Loucy (cell line): Measurements from ENCODE around the gene MGA.

ENCODE experiments used
- H2AFZ ChIP-seq: fragments of 200-600 bp; sonication (generic); 2 replicates; pipeline ENCODE4 v1.6.0; 2016; ENCODE audit warnings: antibody characterized with exemption, mild to moderate bottlenecking, low read length, moderate library complexity
- H3F3A ChIP-seq: fragments of 200-600 bp; 2 replicates; pipeline ENCODE4 v1.6.0; 2016; ENCODE audit warnings: antibody characterized with exemption, low read depth, mild to moderate bottlenecking
- H3K27me3 ChIP-seq: fragments of 200-600 bp; sonication (generic); 2 replicates; pipeline ENCODE4 v1.6.1; 2014; ENCODE audit warnings: low read length, mild to moderate bottlenecking; ENCODE audit not compliant: insufficient read depth, poor library complexity, severe bottlenecking
- H3K36me3 ChIP-seq: fragments of 200-600 bp; sonication (generic); 2 replicates; pipeline ENCODE4 v1.6.1; 2016; ENCODE audit warnings: low read length; ENCODE audit not compliant: insufficient read depth
- H3K4me1 ChIP-seq: fragments of 200-600 bp; sonication (generic); 2 replicates; pipeline ENCODE4 v1.5.1; 2014; ENCODE audit warnings: low read length, mild to moderate bottlenecking; ENCODE audit not compliant: insufficient read depth, poor library complexity, severe bottlenecking
- H3K4me2 ChIP-seq: fragments of 200-600 bp; sonication (generic); 2 replicates; pipeline ENCODE4 v1.6.0; 2014; ENCODE audit warnings: antibody characterized with exemption, low read length, low read depth, mild to moderate bottlenecking; ENCODE audit not compliant: poor library complexity, severe bottlenecking
- H3K4me3 ChIP-seq: fragments of 200-600 bp; sonication (generic); 2 replicates; pipeline ENCODE4 v1.5.1; 2014; ENCODE audit warnings: low read length, mild to moderate bottlenecking, mixed read lengths; ENCODE audit not compliant: poor library complexity, severe bottlenecking
- H3K79me2 ChIP-seq: fragments of 200-600 bp; sonication (generic); 2 replicates; pipeline ENCODE4 v1.6.1; 2014; ENCODE audit warnings: low read length; ENCODE audit not compliant: insufficient read depth
- H3K9ac ChIP-seq: fragments of 200-600 bp; sonication (generic); 2 replicates; pipeline ENCODE4 v1.6.0; 2014; ENCODE audit warnings: mild to moderate bottlenecking, low read depth, low read length, moderate library complexity; ENCODE audit not compliant: poor library complexity, severe bottlenecking
- H3K9me2 ChIP-seq: fragments of 200-600 bp; sonication (generic); replicated peaks from 2 replicates; pipeline ENCODE4 v1.6.1; 2016; ENCODE audit warnings: low read depth, low read length, mixed read lengths
- H3K9me3 ChIP-seq: fragments of 200-600 bp; sonication (generic); 2 replicates; pipeline ENCODE4 v1.6.1; 2014; ENCODE audit warnings: mild to moderate bottlenecking, antibody characterized with exemption, low read length, low read depth; ENCODE audit not compliant: insufficient read depth
- H4K20me1 ChIP-seq: fragments of 200-600 bp; sonication (generic); 2 replicates; pipeline ENCODE4 v1.6.0; 2014; ENCODE audit warnings: antibody characterized with exemption, low read length, mild to moderate bottlenecking; ENCODE audit not compliant: insufficient read depth, poor library complexity, severe bottlenecking
- EZH2phosphoT487 ChIP-seq: fragments of 200-600 bp; IDR thresholded peaks from 2 replicates; pipeline ENCODE4 v1.6.1; 2018; ENCODE audit warnings: antibody characterized with exemption, mild to moderate bottlenecking, moderate library complexity, borderline replicate concordance
- TF ChIP-seq, protein P1 (sequence below): fragments of 200-600 bp; sonication (generic); conservative IDR thresholded peaks from 2 replicates; pipeline ENCODE4 v1.5.1; 2014; ENCODE audit warnings: mild to moderate bottlenecking, antibody characterized with exemption, low read length

Gene MGA

DNA sequence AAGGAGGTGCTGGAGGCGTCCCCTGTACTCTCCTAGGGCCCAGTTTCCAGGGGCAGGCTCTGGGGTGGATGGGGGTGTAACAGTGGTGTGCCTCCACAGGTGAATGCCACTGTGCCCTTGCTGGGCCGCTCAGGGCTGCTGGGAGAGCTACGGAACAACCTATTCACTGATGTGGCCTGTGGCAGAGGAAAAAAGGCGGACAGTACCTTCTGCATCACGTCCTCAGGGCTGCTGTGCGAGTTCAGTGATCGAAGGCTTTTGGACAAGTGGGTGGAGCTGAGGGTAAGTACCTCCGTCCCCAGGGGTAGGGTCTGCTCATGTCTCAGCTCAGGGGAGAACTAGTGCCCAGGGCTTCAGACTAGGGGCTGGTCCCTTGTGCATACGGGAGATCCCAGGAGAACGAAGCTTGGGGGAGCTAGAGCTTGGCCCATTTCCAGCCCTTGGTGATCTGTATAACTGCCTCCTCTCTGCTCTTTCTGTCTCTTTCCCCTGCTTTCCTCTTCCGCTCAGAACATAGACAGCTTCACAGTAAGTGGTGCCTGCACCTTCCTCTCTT is 152.7 kb downstream of the MGA start:
- peaks cover 7% of the 10 kb centered on the region for H3K4me1 ChIP-seq
- H3K9me2 ChIP-seq, result no peaks in the 10 kb centered on the region
- no peaks in the 10 kb centered on the region for H3F3A ChIP-seq
- H3K4me2 ChIP-seq, result no peak overlapping the region
- H4K20me1 ChIP-seq, result no peaks in the 10 kb centered on the region
- H3K4me3 ChIP-seq, result no peak overlapping the region
- H3K27me3 ChIP-seq, result no peaks in the 10 kb centered on the region
- TF ChIP-seq, protein P1, sequence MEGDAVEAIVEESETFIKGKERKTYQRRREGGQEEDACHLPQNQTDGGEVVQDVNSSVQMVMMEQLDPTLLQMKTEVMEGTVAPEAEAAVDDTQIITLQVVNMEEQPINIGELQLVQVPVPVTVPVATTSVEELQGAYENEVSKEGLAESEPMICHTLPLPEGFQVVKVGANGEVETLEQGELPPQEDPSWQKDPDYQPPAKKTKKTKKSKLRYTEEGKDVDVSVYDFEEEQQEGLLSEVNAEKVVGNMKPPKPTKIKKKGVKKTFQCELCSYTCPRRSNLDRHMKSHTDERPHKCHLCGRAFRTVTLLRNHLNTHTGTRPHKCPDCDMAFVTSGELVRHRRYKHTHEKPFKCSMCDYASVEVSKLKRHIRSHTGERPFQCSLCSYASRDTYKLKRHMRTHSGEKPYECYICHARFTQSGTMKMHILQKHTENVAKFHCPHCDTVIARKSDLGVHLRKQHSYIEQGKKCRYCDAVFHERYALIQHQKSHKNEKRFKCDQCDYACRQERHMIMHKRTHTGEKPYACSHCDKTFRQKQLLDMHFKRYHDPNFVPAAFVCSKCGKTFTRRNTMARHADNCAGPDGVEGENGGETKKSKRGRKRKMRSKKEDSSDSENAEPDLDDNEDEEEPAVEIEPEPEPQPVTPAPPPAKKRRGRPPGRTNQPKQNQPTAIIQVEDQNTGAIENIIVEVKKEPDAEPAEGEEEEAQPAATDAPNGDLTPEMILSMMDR, result no peak
- H3K9ac ChIP-seq, result no peak overlapping the region
- peaks cover 52% of the 10 kb centered on the region; the same call in 1 of the 2 replicates for H3K36me3 ChIP-seq
- H3K79me2 ChIP-seq, result no peaks in the 10 kb centered on the region
- no peak overlapping the region for H2AFZ ChIP-seq
- H3K9me3 ChIP-seq, result no peaks in the 10 kb centered on the region

DNA sequence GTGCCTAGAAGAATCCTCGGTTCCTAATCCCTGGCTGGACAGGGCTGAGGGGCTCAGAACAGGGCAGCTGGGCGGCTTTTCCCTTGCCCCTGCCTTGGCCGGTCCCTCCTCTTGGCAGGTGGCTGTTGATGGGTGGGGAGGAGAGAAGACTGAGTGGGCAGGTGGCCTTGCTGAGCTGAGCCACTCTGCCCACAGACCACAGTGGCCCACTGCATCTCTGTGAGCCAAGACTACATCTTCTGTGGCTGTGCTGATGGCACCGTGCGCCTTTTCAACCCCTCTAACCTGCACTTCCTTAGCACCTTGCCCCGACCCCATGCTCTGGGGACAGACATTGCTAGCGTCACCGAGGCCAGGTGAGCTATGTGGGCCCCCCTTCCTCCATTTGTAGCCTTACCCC is 153.2 kb downstream of the MGA start:
- H4K20me1 ChIP-seq, result no peaks in the 10 kb centered on the region
- peaks cover 7% of the 10 kb centered on the region for H3K4me1 ChIP-seq
- no peak overlapping the region for H3K4me3 ChIP-seq
- H3K36me3 ChIP-seq, result peaks cover 58% of the 10 kb centered on the region; the same call in 1 of the 2 replicates
- no peaks in the 10 kb centered on the region for H3F3A ChIP-seq
- no peaks in the 10 kb centered on the region for H3K79me2 ChIP-seq
- no peaks in the 10 kb centered on the region for H3K9me3 ChIP-seq
- H3K9me2 ChIP-seq, result no peaks in the 10 kb centered on the region
- no peak for TF ChIP-seq EZH2phosphoT487
- TF ChIP-seq, protein P1, result no peak
- no peak overlapping the region for H2AFZ ChIP-seq
- no peak overlapping the region for H3K9ac ChIP-seq
- no peak overlapping the region for H3K4me2 ChIP-seq
- H3K27me3 ChIP-seq, result no peaks in the 10 kb centered on the region

DNA sequence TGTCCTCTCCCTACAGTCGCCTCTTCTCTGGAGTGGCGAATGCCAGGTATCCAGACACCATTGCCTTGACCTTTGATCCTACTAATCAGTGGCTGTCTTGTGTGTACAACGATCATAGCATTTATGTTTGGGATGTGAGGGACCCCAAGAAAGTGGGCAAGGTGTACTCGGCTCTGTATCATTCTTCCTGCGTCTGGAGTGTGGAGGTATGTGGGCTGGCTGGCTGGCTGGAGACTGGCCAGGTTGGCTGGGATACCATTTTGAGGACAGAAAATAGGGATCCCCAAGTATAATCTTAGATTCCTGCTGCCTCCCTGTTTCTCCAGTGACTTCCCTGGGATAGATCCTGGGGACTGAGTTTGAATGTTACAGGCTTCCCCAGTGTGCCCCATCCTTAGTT is 154.3 kb downstream of the MGA start:
- H3F3A ChIP-seq, result no peaks in the 10 kb centered on the region

More for the DNA sequence above, 154.3 kb downstream of the MGA start:
- Histone ChIP-seq H3K9me2 (no peaks in the 10 kb centered on the region), H3K4me1 (peaks cover 4% of the 10 kb centered on the region), H3K4me2 (no peak overlapping the region), H3K9me3 (no peaks in the 10 kb centered on the region), H2AFZ (no peak overlapping the region), H4K20me1 (no peaks in the 10 kb centered on the region), H3K36me3 (peaks cover 66% of the 10 kb centered on the region; the same call in 1 of the 2 replicates), H3K4me3 (no peak overlapping the region), H3K79me2 (no peaks in the 10 kb centered on the region), H3K9ac (no peak overlapping the region), H3K27me3 (no peaks in the 10 kb centered on the region)
- TF ChIP-seq, protein P1, result no peak
- no peak for TF ChIP-seq EZH2phosphoT487
